ENCODE data around the gene COQ2.
"Not testable (repeated sequence)": the region's sequence is repeated elsewhere in the genome, so short reads cannot be mapped to it uniquely, and the experiment has no call there.

COQ2 gene

GRCh38 chr4:83237591-83237990, 47.0 kb downstream of the COQ2 start:
- TF ChIP-seq BHLHE40 (IDR thresholded peaks at IDR 0.05; ENCODE audit: borderline replicate concordance) (no peak), ELF4 (IDR thresholded peaks at IDR 0.05) (no peak), ZNF384 (IDR thresholded peaks at IDR 0.05) (no peak), PKNOX1 (IDR thresholded peaks at IDR 0.05) (peak; percentile 28), FOXK2 (IDR thresholded peaks at IDR 0.05) (no peak), SP1 (IDR thresholded peaks at IDR 0.05) (no peak)
- DNase-seq (ENCODE audit: extremely low spot score), result peak; percentile 30
- ChIA-PET POLR2A (interaction anchor here (0.7 kb wide), 1 partner anchor 19 kb away, joined by 3 read pairs; no protein-coding TSS in a partner anchor), CTCF (no interaction called here)

- POLR2A ChIA-PET, result not testable (repeated sequence)
- CTCF ChIA-PET, result interaction anchor here (1.3 kb wide), 1 partner anchor 125 kb away, joined by 3 read pairs; no protein-coding TSS in a partner anchor
Measured at GRCh38 chr4:83235645-83236133, 48.9 kb downstream of the COQ2 start.

GRCh38 chr4:83234902-83235644, 49.5 kb downstream of the COQ2 start:
- no peak for TF ChIP-seq BHLHE40 (IDR thresholded peaks at IDR 0.05; ENCODE audit: borderline replicate concordance)
- ChIA-PET CTCF (interaction anchor here (1.3 kb wide), 1 partner anchor 124 kb away, joined by 3 read pairs; no protein-coding TSS in a partner anchor), POLR2A (no interaction called here)
- no peak for DNase-seq (ENCODE audit: extremely low spot score)

More at GRCh38 chr4:83235645-83236133, 48.9 kb downstream of the COQ2 start:
- not testable (repeated sequence) for DNase-seq (ENCODE audit: extremely low spot score)

- DNase-seq (ENCODE audit: extremely low spot score); POLR2A ChIA-PET: not testable (repeated sequence)
- CTCF ChIA-PET, result interaction anchor here (0.6 kb wide), 1 partner anchor 160 kb away, joined by 3 read pairs; no protein-coding TSS in a partner anchor
Measured at GRCh38 chr4:83234387-83234786, 50.2 kb downstream of the COQ2 start.

- CTCF ChIA-PET, result no interaction called here
- no peak for TF ChIP-seq FOXK2 (IDR thresholded peaks at IDR 0.05)
- TF ChIP-seq ARNT (IDR thresholded peaks at IDR 0.05), result no peak
- TF ChIP-seq FOXA1 (IDR thresholded peaks at IDR 0.05), result no peak
- POLR2A ChIA-PET, result no interaction called here
- no peak for DNase-seq (ENCODE audit: extremely low spot score)
Measured at GRCh38 chr4:83232082-83232481, 52.5 kb downstream of the COQ2 start.

GRCh38 chr4:83231620-83232076, 53.0 kb downstream of the COQ2 start:
- no peak for DNase-seq (ENCODE audit: extremely low spot score)
- ChIA-PET POLR2A (no interaction called here), CTCF (no interaction called here)
- TF ChIP-seq FOXA1 (IDR thresholded peaks at IDR 0.05) (no peak), LEF1 (IDR thresholded peaks at IDR 0.05; ENCODE audit: borderline replicate concordance) (no peak), FOXK2 (IDR thresholded peaks at IDR 0.05) (no peak), NFRKB (IDR thresholded peaks at IDR 0.05) (no peak), PKNOX1 (IDR thresholded peaks at IDR 0.05) (no peak), SP1 (IDR thresholded peaks at IDR 0.05) (no peak), TARDBP (IDR thresholded peaks at IDR 0.05) (no peak), SUZ12 (IDR thresholded peaks at IDR 0.05) (no peak), FOXM1 (IDR thresholded peaks at IDR 0.05; ENCODE audit: borderline replicate concordance) (no peak), L3MBTL2 (conservative IDR thresholded peaks at IDR 0.05) (no peak), HDGF (IDR thresholded peaks at IDR 0.05; ENCODE audit: borderline replicate concordance) (no peak), BHLHE40 (IDR thresholded peaks at IDR 0.05; ENCODE audit: borderline replicate concordance) (no peak), ARNT (IDR thresholded peaks at IDR 0.05) (no peak), ELF4 (IDR thresholded peaks at IDR 0.05) (no peak), CTBP1 (IDR thresholded peaks at IDR 0.05; ENCODE audit: borderline replicate concordance) (no peak), ZNF384 (IDR thresholded peaks at IDR 0.05) (no peak)

GRCh38 chr4:83230928-83231327, 53.7 kb downstream of the COQ2 start:
- TF ChIP-seq ELF4 (IDR thresholded peaks at IDR 0.05) (no peak), NFRKB (IDR thresholded peaks at IDR 0.05) (no peak), SP1 (IDR thresholded peaks at IDR 0.05) (no peak), BHLHE40 (IDR thresholded peaks at IDR 0.05; ENCODE audit: borderline replicate concordance) (no peak), HDGF (IDR thresholded peaks at IDR 0.05; ENCODE audit: borderline replicate concordance) (no peak), FOXA1 (IDR thresholded peaks at IDR 0.05) (no peak), FOXK2 (IDR thresholded peaks at IDR 0.05) (no peak), FOXM1 (IDR thresholded peaks at IDR 0.05; ENCODE audit: borderline replicate concordance) (no peak), LEF1 (IDR thresholded peaks at IDR 0.05; ENCODE audit: borderline replicate concordance) (no peak), ZNF384 (IDR thresholded peaks at IDR 0.05) (no peak), PKNOX1 (IDR thresholded peaks at IDR 0.05) (no peak), ARNT (IDR thresholded peaks at IDR 0.05) (no peak)
- CTCF ChIA-PET, result no interaction called here
- no peak for DNase-seq (ENCODE audit: extremely low spot score)
- POLR2A ChIA-PET, result no interaction called here

Measured in HEK293T (cell line).